Activated naive CD4-positive, alpha-beta T cell treated with anti-CD3 and anti-CD28 coated beads, Interleukin-2, amount 10 ng/mL, durations not matched to agents 7 days and 5 days (primary cell): ENCODE measurements around the gene TPSAB1.
A peak's percentile ranks its signal among the peaks of the same experiment; 100 is the strongest.
"Not testable (repeated sequence)": the region's sequence is repeated elsewhere in the genome, so short reads cannot be mapped to it uniquely, and the experiment has no call there.

ENCODE experiments used
- CTCF ChIA-PET: fragments of 350-600 bp; sonication (Branson Sonifier 250); formaldehyde crosslinking; loops from one replicate; lab custom pipeline; 2021; ENCODE audit warnings: antibody characterized with exemption; lab: Charles Lee
- DNase-seq: peaks from one replicate; pipeline ENCODE4 v3.0.0-alpha.2; 2020
- H3K27ac Mint-ChIP-seq: one replicate; pipeline ENCODE4 v1.8.0; 2021; ENCODE audit warnings: mild to moderate bottlenecking, moderate library complexity, mixed read lengths
- H3K27me3 Mint-ChIP-seq: one replicate; pipeline ENCODE4 v1.8.0; 2021; ENCODE audit warnings: mild to moderate bottlenecking, mixed read lengths
- H3K36me3 Mint-ChIP-seq: one replicate; pipeline ENCODE4 v1.8.0; 2021; ENCODE audit warnings: mixed read lengths
- H3K4me1 Mint-ChIP-seq: one replicate; pipeline ENCODE4 v1.8.0; 2021; ENCODE audit warnings: mixed read lengths
- H3K4me3 Mint-ChIP-seq: one replicate; pipeline ENCODE4 v1.8.0; 2021; ENCODE audit warnings: mild to moderate bottlenecking, moderate library complexity, mixed read lengths
- H3K9me3 Mint-ChIP-seq: one replicate; pipeline ENCODE4 v1.8.0; 2021; ENCODE audit warnings: mixed read lengths

Gene TPSAB1

GRCh38 chr16:1258906-1259759 lies 18.6 kb downstream of the TPSAB1 start:
- peaks cover 5% of the 10 kb centered on the region for H3K4me1 Mint-ChIP-seq
- H3K4me3 Mint-ChIP-seq = no peak overlapping the region
- peaks cover 48% of the 10 kb centered on the region for H3K27me3 Mint-ChIP-seq
- H3K9me3 Mint-ChIP-seq = no peaks in the 10 kb centered on the region
- DNase-seq = peak; percentile 26
- CTCF ChIA-PET = no interaction called here
- no peaks in the 10 kb centered on the region for H3K36me3 Mint-ChIP-seq
- H3K27ac Mint-ChIP-seq = no peak overlapping the region

- no peak for DNase-seq
- no peak overlapping the region for H3K27ac Mint-ChIP-seq
- H3K4me3 Mint-ChIP-seq = no peak overlapping the region
- H3K36me3 Mint-ChIP-seq = no peaks in the 10 kb centered on the region
- peaks cover 5% of the 10 kb centered on the region for H3K9me3 Mint-ChIP-seq
- H3K27me3 Mint-ChIP-seq = peaks cover 48% of the 10 kb centered on the region
- peaks cover 5% of the 10 kb centered on the region for H3K4me1 Mint-ChIP-seq
- CTCF ChIA-PET = no interaction called here
These were observed 19.2 kb downstream of the TPSAB1 start for GRCh38 chr16:1259760-1260068.

- H3K4me3 Mint-ChIP-seq = no peak overlapping the region
These were observed 19.7 kb downstream of the TPSAB1 start for GRCh38 chr16:1260101-1260680.

GRCh38 chr16:1261131-1261892 lies 20.8 kb downstream of the TPSAB1 start:
- DNase-seq = no peak
- H3K27ac Mint-ChIP-seq = no peak overlapping the region
- peaks cover 11% of the 10 kb centered on the region for H3K9me3 Mint-ChIP-seq
- peaks cover 5% of the 10 kb centered on the region for H3K4me1 Mint-ChIP-seq
- H3K27me3 Mint-ChIP-seq = peaks cover 48% of the 10 kb centered on the region
- CTCF ChIA-PET = no interaction called here
- no peak overlapping the region for H3K4me3 Mint-ChIP-seq
- H3K36me3 Mint-ChIP-seq = no peaks in the 10 kb centered on the region

More at GRCh38 chr16:1260101-1260680, 19.7 kb downstream of the TPSAB1 start:
- H3K36me3 Mint-ChIP-seq = no peaks in the 10 kb centered on the region
- H3K27ac Mint-ChIP-seq = no peak overlapping the region
- H3K27me3 Mint-ChIP-seq = peaks cover 48% of the 10 kb centered on the region
- peaks cover 9% of the 10 kb centered on the region for H3K9me3 Mint-ChIP-seq
- CTCF ChIA-PET = no interaction called here
- no peak for DNase-seq
- peaks cover 5% of the 10 kb centered on the region for H3K4me1 Mint-ChIP-seq

- no peaks in the 10 kb centered on the region for H3K36me3 Mint-ChIP-seq
- H3K9me3 Mint-ChIP-seq = peaks cover 11% of the 10 kb centered on the region
- CTCF ChIA-PET = no interaction called here
- peaks cover 51% of the 10 kb centered on the region for H3K27me3 Mint-ChIP-seq
- peaks cover 5% of the 10 kb centered on the region for H3K4me1 Mint-ChIP-seq
- DNase-seq = no peak
- no peak overlapping the region for H3K27ac Mint-ChIP-seq
- H3K4me3 Mint-ChIP-seq = no peak overlapping the region
These were observed 21.8 kb downstream of the TPSAB1 start for GRCh38 chr16:1262210-1262845.

- Mint-ChIP-seq H3K36me3 (no peaks in the 10 kb centered on the region), H3K4me1 (peaks cover 5% of the 10 kb centered on the region), H3K27me3 (peaks cover 51% of the 10 kb centered on the region), H3K9me3 (peaks cover 11% of the 10 kb centered on the region), H3K4me3 (no peak overlapping the region), H3K27ac (no peak overlapping the region)
- DNase-seq = no peak
- CTCF ChIA-PET = no interaction called here
These were observed 22.3 kb downstream of the TPSAB1 start for GRCh38 chr16:1262846-1263221.

GRCh38 chr16:1263591-1264344 lies 23.3 kb downstream of the TPSAB1 start:
- Mint-ChIP-seq H3K27ac (no peak overlapping the region), H3K4me3 (no peak overlapping the region), H3K9me3 (peaks cover 11% of the 10 kb centered on the region), H3K4me1 (peaks cover 5% of the 10 kb centered on the region), H3K27me3 (peaks cover 50% of the 10 kb centered on the region), H3K36me3 (no peaks in the 10 kb centered on the region)
- no peak for DNase-seq
- CTCF ChIA-PET = no interaction called here

DNA sequence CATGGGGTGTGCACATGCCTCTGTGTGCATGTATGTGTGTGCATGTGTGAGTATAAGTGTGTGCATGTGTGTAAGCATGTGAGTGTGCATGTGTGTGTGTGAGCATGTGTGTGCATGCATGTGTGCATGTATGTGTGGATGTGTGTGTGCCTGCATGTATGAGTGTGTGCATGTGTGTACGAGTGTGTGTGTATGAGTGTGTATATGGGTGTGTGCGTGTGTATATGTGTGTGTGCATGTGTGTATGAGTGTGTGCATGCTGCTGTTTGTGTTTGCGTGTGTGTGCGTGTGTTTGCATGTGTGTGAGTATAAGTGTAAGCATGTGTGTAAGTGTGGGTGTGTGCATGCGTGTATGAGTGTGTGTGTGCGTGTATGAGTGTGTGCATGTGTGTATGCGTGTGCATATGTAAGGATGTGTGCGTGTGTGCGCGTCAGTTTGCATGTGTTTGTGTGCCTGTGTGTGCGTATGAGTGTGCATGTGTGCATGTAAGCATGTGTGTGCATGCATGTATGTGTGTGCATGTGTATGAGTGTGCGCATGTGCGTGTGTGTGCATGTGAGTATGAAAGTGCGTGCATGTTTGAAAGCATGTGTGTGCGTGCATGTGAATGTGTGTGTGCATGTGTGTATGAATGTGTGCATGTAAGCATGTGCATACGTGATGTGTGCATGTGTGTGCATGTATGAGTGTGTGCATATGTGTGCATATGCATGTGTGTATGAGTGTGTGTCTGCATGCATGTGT lies 24.0 kb downstream of the TPSAB1 start:
- H3K9me3 Mint-ChIP-seq = peaks cover 11% of the 10 kb centered on the region

DNA sequence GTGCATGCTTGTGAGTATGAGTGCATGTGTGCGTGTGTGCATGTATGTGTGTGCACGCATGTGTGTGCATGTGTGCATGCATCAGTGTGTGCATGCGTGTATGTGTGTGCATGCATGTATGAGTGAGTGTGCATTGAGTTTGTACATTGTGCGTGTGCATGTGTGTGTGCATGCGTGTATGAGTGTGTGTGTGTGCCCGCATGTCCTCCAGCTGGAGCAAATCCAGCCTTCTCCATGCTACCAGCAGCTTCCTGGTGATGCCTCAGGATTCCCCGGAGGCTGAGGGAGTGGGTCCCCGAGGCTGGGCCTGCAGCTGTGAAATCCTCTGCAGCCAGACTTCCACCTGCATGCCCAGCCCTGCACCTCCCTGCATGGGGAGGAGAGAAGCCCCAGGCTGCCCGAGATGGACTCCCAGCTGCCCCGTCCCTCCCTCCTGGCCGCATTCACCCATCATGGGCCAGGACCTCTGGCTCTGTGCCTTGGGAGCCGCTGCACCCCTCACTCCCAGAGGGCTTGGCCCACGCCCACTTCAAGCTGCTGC lies 24.7 kb downstream of the TPSAB1 start:
- H3K4me3 Mint-ChIP-seq = no peak overlapping the region
- DNase-seq = no peak
- no peaks in the 10 kb centered on the region for H3K36me3 Mint-ChIP-seq
- no peaks in the 10 kb centered on the region for H3K4me1 Mint-ChIP-seq
- H3K27ac Mint-ChIP-seq = no peak overlapping the region
- peaks cover 11% of the 10 kb centered on the region for H3K9me3 Mint-ChIP-seq
- H3K27me3 Mint-ChIP-seq = peaks cover 40% of the 10 kb centered on the region
- CTCF ChIA-PET = no interaction called here

More for the DNA sequence above, 24.0 kb downstream of the TPSAB1 start:
- no peak for DNase-seq
- peaks cover 46% of the 10 kb centered on the region for H3K27me3 Mint-ChIP-seq
- H3K36me3 Mint-ChIP-seq = no peaks in the 10 kb centered on the region
- CTCF ChIA-PET = no interaction called here
- H3K4me1 Mint-ChIP-seq = no peaks in the 10 kb centered on the region
- H3K4me3 Mint-ChIP-seq = no peak overlapping the region
- H3K27ac Mint-ChIP-seq = no peak overlapping the region

DNA sequence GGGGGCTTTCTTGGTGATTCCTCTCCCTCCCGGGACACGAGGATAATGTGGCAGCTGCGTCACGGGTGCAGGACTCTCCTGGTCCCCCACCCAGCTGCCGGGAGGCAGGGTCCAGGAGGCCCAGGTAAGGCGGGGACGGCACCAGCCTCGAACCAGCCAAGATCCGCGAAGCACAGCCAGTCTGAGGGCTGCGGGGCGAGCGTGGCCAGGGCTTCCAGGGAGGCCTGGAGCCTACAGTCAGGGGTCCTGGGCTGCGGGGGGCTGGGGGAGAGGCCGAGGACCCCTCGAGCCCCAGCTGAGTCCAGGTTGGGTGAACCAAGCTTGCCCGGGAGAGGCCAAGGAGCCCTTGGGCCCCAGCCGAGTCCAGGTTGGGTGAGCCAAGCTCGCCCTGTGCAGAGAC lies 25.3 kb downstream of the TPSAB1 start:
- Mint-ChIP-seq H3K9me3 (peaks cover 11% of the 10 kb centered on the region), H3K4me3 (no peak overlapping the region), H3K36me3 (no peaks in the 10 kb centered on the region), H3K4me1 (no peaks in the 10 kb centered on the region), H3K27me3 (peaks cover 33% of the 10 kb centered on the region), H3K27ac (no peak overlapping the region)
- CTCF ChIA-PET = no interaction called here
- no peak for DNase-seq

DNA sequence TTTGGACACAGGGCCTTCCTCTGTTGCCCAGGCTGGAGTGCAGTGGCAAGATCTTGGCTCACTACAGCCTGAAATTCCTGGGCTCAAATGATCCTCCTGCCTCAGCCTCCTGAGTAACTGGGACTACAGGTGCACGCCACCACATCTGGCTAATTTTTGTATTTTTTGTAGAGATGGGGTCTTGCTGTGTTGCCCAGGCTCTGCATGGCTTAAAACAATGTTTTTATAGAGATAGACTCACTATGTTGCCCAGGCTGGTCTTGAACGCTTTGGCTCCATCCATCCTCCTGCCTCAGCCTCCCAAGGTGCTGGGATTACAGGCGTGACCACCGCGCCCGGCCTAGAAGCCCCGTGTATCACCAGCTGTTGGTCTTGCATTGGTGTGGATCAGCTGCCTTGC lies 28.9 kb downstream of the TPSAB1 start:
- peaks cover 11% of the 10 kb centered on the region for H3K27me3 Mint-ChIP-seq
- CTCF ChIA-PET, H3K9me3 Mint-ChIP-seq, H3K27ac Mint-ChIP-seq, DNase-seq, H3K4me1 Mint-ChIP-seq, H3K4me3 Mint-ChIP-seq, H3K36me3 Mint-ChIP-seq: not testable (repeated sequence)

- no peak for DNase-seq
- H3K27ac Mint-ChIP-seq = no peak overlapping the region
- CTCF ChIA-PET = no interaction called here
- no peaks in the 10 kb centered on the region for H3K4me1 Mint-ChIP-seq
- H3K27me3 Mint-ChIP-seq = peaks cover 15% of the 10 kb centered on the region
- H3K9me3 Mint-ChIP-seq = no peaks in the 10 kb centered on the region
- no peak overlapping the region for H3K4me3 Mint-ChIP-seq
- no peaks in the 10 kb centered on the region for H3K36me3 Mint-ChIP-seq
These were observed 30.8 kb downstream of the TPSAB1 start for GRCh38 chr16:1271380-1271723.

- peaks cover 13% of the 10 kb centered on the region for H3K27me3 Mint-ChIP-seq
- H3K4me1 Mint-ChIP-seq, H3K9me3 Mint-ChIP-seq, H3K27ac Mint-ChIP-seq, CTCF ChIA-PET, H3K4me3 Mint-ChIP-seq, DNase-seq, H3K36me3 Mint-ChIP-seq: not testable (repeated sequence)
These were observed 31.4 kb downstream of the TPSAB1 start for GRCh38 chr16:1271724-1272413.
